ENCODE measurements around the gene CCDC197. TPM values are rescaled to one million over a fixed set of nuclear protein-coding genes. Genes with fewer than 3 reads are reported as not detected.

Gene CCDC197
- total RNA-seq, 1 experiment from 2014 or later, result not detected

- ATAC-seq, result no peak
- no peak for TF ChIP-seq ZNF396 (CRISPR knock-in tag; IDR thresholded peaks at IDR 0.05; ENCODE audit: borderline replicate concordance)
- TF ChIP-seq PRDM15 (CRISPR knock-in tag; IDR thresholded peaks at IDR 0.05), result no peak
- TF ChIP-seq ZBTB43 (CRISPR knock-in tag; IDR thresholded peaks at IDR 0.05), result no peak
- TF ChIP-seq EMX1 (CRISPR knock-in tag; IDR thresholded peaks at IDR 0.05), result no peak
- TF ChIP-seq, protein P1, sequence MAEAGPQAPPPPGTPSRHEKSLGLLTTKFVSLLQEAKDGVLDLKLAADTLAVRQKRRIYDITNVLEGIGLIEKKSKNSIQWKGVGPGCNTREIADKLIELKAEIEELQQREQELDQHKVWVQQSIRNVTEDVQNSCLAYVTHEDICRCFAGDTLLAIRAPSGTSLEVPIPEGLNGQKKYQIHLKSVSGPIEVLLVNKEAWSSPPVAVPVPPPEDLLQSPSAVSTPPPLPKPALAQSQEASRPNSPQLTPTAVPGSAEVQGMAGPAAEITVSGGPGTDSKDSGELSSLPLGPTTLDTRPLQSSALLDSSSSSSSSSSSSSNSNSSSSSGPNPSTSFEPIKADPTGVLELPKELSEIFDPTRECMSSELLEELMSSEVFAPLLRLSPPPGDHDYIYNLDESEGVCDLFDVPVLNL (CRISPR knock-in tag; IDR thresholded peaks at IDR 0.05; ENCODE audit: borderline replicate concordance, low read depth), result no peak
- TF ChIP-seq FOXK1 (CRISPR knock-in tag; IDR thresholded peaks at IDR 0.05), result no peak
- no peak for TF ChIP-seq MAX (CRISPR knock-in tag; IDR thresholded peaks at IDR 0.05)
- no peak for TF ChIP-seq ZNF423 (CRISPR knock-in tag; IDR thresholded peaks at IDR 0.05)
- TF ChIP-seq, protein P2, sequence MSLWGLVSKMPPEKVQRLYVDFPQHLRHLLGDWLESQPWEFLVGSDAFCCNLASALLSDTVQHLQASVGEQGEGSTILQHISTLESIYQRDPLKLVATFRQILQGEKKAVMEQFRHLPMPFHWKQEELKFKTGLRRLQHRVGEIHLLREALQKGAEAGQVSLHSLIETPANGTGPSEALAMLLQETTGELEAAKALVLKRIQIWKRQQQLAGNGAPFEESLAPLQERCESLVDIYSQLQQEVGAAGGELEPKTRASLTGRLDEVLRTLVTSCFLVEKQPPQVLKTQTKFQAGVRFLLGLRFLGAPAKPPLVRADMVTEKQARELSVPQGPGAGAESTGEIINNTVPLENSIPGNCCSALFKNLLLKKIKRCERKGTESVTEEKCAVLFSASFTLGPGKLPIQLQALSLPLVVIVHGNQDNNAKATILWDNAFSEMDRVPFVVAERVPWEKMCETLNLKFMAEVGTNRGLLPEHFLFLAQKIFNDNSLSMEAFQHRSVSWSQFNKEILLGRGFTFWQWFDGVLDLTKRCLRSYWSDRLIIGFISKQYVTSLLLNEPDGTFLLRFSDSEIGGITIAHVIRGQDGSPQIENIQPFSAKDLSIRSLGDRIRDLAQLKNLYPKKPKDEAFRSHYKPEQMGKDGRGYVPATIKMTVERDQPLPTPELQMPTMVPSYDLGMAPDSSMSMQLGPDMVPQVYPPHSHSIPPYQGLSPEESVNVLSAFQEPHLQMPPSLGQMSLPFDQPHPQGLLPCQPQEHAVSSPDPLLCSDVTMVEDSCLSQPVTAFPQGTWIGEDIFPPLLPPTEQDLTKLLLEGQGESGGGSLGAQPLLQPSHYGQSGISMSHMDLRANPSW (CRISPR knock-in tag; conservative IDR thresholded peaks at IDR 0.05; ENCODE audit: low read depth), result no peak
- no peak for TF ChIP-seq SP1 (CRISPR knock-in tag; conservative IDR thresholded peaks at IDR 0.05)
- TF ChIP-seq, protein P3, sequence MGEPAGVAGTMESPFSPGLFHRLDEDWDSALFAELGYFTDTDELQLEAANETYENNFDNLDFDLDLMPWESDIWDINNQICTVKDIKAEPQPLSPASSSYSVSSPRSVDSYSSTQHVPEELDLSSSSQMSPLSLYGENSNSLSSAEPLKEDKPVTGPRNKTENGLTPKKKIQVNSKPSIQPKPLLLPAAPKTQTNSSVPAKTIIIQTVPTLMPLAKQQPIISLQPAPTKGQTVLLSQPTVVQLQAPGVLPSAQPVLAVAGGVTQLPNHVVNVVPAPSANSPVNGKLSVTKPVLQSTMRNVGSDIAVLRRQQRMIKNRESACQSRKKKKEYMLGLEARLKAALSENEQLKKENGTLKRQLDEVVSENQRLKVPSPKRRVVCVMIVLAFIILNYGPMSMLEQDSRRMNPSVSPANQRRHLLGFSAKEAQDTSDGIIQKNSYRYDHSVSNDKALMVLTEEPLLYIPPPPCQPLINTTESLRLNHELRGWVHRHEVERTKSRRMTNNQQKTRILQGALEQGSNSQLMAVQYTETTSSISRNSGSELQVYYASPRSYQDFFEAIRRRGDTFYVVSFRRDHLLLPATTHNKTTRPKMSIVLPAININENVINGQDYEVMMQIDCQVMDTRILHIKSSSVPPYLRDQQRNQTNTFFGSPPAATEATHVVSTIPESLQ (CRISPR knock-in tag; IDR thresholded peaks at IDR 0.05), result no peak
- no peak for TF ChIP-seq SMAD4 (CRISPR knock-in tag; IDR thresholded peaks at IDR 0.05)
- no peak for TF ChIP-seq SOX15 (CRISPR knock-in tag; IDR thresholded peaks at IDR 0.05)
- CTCF ChIA-PET, result interaction anchor here (3.1 kb wide), 1 partner anchor 25 kb away, joined by 18 read pairs; no protein-coding TSS in a partner anchor
Observed at GRCh38 chr14:93965287-93965821, 31.7 kb upstream of the CCDC197 start.

DNA sequence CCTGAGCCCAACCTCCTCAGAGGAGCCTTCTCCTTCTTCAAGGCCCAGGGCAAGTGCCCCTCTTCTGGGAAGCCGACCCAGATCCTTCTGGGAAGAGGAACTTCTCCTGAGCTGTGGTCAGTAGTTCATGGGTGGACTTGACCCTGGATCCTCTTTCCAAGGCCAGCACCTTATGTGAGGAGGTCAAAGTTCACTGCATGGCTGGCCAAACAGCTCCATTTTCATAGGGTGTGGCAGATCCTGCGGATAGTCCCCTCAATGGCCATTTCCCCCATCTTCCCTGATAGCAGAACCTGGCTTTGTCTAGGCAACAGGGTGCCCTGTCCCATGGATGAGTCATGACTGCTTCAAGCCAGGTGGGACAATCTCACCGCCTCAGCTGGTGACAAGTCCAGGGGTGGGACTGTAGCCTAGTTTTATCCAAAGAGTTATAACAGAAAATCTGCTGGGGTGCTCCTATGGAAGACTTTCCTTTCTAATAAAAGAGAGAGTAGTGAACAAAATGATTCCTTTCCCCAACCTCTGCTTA lies 31.1 kb upstream of the CCDC197 start:
- no peak for DNase-seq (ENCODE audit: low spot score)
- no peaks in the 10 kb centered on the region for H3K36me3 Mint-ChIP-seq
- ChIA-PET CTCF (no interaction called here), POLR2A (no interaction called here)
- H3K27ac Mint-ChIP-seq, result no peak overlapping the region
- ATAC-seq, result no peak
- no peaks in the 10 kb centered on the region for H3K4me1 Mint-ChIP-seq
- no peak overlapping the region for H3K4me3 Mint-ChIP-seq
- H3K27me3 Mint-ChIP-seq (ENCODE audit: low read depth), result no peaks in the 10 kb centered on the region
- H3K9me3 Mint-ChIP-seq, result no peaks in the 10 kb centered on the region
- TF ChIP-seq MAX (CRISPR knock-in tag; IDR thresholded peaks at IDR 0.05), result no peak
- TF ChIP-seq HMGXB4 (CRISPR knock-in tag; IDR thresholded peaks at IDR 0.05), result no peak
- TF ChIP-seq, protein P4, sequence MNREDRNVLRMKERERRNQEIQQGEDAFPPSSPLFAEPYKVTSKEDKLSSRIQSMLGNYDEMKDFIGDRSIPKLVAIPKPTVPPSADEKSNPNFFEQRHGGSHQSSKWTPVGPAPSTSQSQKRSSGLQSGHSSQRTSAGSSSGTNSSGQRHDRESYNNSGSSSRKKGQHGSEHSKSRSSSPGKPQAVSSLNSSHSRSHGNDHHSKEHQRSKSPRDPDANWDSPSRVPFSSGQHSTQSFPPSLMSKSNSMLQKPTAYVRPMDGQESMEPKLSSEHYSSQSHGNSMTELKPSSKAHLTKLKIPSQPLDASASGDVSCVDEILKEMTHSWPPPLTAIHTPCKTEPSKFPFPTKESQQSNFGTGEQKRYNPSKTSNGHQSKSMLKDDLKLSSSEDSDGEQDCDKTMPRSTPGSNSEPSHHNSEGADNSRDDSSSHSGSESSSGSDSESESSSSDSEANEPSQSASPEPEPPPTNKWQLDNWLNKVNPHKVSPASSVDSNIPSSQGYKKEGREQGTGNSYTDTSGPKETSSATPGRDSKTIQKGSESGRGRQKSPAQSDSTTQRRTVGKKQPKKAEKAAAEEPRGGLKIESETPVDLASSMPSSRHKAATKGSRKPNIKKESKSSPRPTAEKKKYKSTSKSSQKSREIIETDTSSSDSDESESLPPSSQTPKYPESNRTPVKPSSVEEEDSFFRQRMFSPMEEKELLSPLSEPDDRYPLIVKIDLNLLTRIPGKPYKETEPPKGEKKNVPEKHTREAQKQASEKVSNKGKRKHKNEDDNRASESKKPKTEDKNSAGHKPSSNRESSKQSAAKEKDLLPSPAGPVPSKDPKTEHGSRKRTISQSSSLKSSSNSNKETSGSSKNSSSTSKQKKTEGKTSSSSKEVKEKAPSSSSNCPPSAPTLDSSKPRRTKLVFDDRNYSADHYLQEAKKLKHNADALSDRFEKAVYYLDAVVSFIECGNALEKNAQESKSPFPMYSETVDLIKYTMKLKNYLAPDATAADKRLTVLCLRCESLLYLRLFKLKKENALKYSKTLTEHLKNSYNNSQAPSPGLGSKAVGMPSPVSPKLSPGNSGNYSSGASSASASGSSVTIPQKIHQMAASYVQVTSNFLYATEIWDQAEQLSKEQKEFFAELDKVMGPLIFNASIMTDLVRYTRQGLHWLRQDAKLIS (CRISPR knock-in tag; IDR thresholded peaks at IDR 0.05; ENCODE audit: borderline replicate concordance), result no peak
- TF ChIP-seq, protein P5, sequence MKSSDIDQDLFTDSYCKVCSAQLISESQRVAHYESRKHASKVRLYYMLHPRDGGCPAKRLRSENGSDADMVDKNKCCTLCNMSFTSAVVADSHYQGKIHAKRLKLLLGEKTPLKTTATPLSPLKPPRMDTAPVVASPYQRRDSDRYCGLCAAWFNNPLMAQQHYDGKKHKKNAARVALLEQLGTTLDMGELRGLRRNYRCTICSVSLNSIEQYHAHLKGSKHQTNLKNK (CRISPR knock-in tag; IDR thresholded peaks at IDR 0.05), result no peak

More at GRCh38 chr14:93965287-93965821, 31.7 kb upstream of the CCDC197 start:
- POLR2A ChIA-PET, result no interaction called here
- no peak overlapping the region for H3K27ac Mint-ChIP-seq
- H3K4me1 Mint-ChIP-seq, result no peaks in the 10 kb centered on the region
- no peaks in the 10 kb centered on the region for H3K36me3 Mint-ChIP-seq
- H3K9me3 Mint-ChIP-seq, result no peaks in the 10 kb centered on the region
- H3K4me3 Mint-ChIP-seq, result no peak overlapping the region
- no peaks in the 10 kb centered on the region for H3K27me3 Mint-ChIP-seq (ENCODE audit: low read depth)
- DNase-seq (ENCODE audit: low spot score), result no peak

Measured in WTC11 (cell line).